Vagina (tissue), 2 donors: ENCODE measurements around the gene C16orf89.

ENCODE experiments used
- POLR2A ChIP-seq, 2 donors: fragments of 450-650 bp; IDR thresholded peaks; one replicate each; pipeline ENCODE4 v1.6.1; 2017; ENCODE audit warnings: antibody characterized with exemption in 2 of 2, mild to moderate bottlenecking in 2 of 2, moderate library complexity in 2 of 2
- POLR2AphosphoS5 ChIP-seq, 2 donors: sonication (generic); formaldehyde crosslinking; IDR thresholded peaks; one replicate each; pipeline ENCODE4 v1.9.0; 2017; ENCODE audit warnings: antibody characterized with exemption in 2 of 2, mild to moderate bottlenecking in 2 of 2, low read depth in 1 of 2; ENCODE audit not compliant: insufficient read depth in 1 of 2
- TF ChIP-seq, protein P1 (sequence below), 3 experiments: fragments of 450-650 bp in 2 of 3; fragments of 200-600 bp in 1 of 3; sonication (generic) in 1 of 3; IDR thresholded peaks; one replicate each; pipeline ENCODE4 v1.5.1; 2017 to 2019; ENCODE audit warnings: antibody characterized with exemption in 3 of 3, mild to moderate bottlenecking in 2 of 3, moderate library complexity in 2 of 3

DNA sequence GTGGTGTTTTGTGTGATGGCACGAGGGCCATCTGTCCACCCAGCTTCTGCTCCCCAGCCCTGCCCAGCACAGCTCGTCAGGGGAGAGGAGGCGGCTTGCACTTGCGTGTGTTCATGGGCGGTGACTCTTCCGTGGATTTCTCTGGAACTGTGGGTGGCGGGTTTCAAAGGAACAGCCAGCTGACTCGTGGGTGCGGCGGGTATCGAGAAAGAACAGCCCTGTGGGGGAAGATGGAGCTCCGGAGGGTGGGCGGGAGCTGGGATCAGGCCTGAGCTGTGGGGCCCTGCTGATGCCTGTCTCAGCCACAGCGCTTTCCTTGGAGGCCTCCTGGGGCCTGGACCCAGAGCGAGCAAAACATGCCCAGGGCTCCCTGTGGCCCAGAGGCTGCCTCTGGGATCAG lies 45.2 kb downstream of the C16orf89 start:
- TF ChIP-seq, protein P1, sequence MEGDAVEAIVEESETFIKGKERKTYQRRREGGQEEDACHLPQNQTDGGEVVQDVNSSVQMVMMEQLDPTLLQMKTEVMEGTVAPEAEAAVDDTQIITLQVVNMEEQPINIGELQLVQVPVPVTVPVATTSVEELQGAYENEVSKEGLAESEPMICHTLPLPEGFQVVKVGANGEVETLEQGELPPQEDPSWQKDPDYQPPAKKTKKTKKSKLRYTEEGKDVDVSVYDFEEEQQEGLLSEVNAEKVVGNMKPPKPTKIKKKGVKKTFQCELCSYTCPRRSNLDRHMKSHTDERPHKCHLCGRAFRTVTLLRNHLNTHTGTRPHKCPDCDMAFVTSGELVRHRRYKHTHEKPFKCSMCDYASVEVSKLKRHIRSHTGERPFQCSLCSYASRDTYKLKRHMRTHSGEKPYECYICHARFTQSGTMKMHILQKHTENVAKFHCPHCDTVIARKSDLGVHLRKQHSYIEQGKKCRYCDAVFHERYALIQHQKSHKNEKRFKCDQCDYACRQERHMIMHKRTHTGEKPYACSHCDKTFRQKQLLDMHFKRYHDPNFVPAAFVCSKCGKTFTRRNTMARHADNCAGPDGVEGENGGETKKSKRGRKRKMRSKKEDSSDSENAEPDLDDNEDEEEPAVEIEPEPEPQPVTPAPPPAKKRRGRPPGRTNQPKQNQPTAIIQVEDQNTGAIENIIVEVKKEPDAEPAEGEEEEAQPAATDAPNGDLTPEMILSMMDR (IDR thresholded peaks at IDR 0.05): no peak
- TF ChIP-seq POLR2AphosphoS5 (IDR thresholded peaks at IDR 0.05; ENCODE audit: insufficient read depth in 1 of 2, low read depth in 1 of 2) (no peak), POLR2A (IDR thresholded peaks at IDR 0.05) (no peak)
